ENCODE data around the gene UCK1.

GRCh38 chr9:131516930-131517329 lies 14.1 kb downstream of the UCK1 start:
- TF ChIP-seq POLR2A (IDR thresholded peaks at IDR 0.05) (no peak), CTCF (IDR thresholded peaks at IDR 0.05) (no peak)
